Mammary epithelial cell (primary cell): Measurements from ENCODE around the gene NTM.

Experiments used
- CTCF ChIP-seq, 2 donors: IDR thresholded peaks in 1 of 2; conservative IDR thresholded peaks in 1 of 2; 2 replicates each; pipeline ENCODE4 v1.5.1; 2011 to 2012; ENCODE audit warnings: inconsistent platforms in 2 of 2, low read length in 2 of 2, mild to moderate bottlenecking in 2 of 2, control low read depth in 1 of 2, low read depth in 1 of 2; ENCODE audit not compliant: insufficient read depth in 1 of 2; ENCODE audit errors: extremely low read depth in 1 of 2
- EZH2 ChIP-seq: IDR thresholded peaks from 2 replicates; pipeline ENCODE4 v1.6.1; 2012; ENCODE audit warnings: low read length, inconsistent platforms, borderline replicate concordance

- TF ChIP-seq CTCF (conservative IDR thresholded peaks at IDR 0.05 in 1 of 2, IDR thresholded peaks at IDR 0.05 in 1 of 2; ENCODE audit: extremely low read depth in 1 of 2, insufficient read depth in 1 of 2, low read depth in 1 of 2, low read length in 2 of 2) (no peak), EZH2 (no peak)
Measured at GRCh38 chr11:131460931-131461330, 90.5 kb downstream of the NTM start.
